GM21528 (cell line): ENCODE results near the gene UNC119B.
A peak's percentile ranks its signal among the peaks of the same experiment; 100 is the strongest.
"Not testable (repeated sequence)": the region's sequence is repeated elsewhere in the genome, so short reads cannot be mapped to it uniquely, and the experiment has no call there.

Experiments used
- ATAC-seq: cut with Tn5 transposase; IDR thresholded peaks from one replicate; pipeline ENCODE4 v1.9.1; 2021; ENCODE audit warnings: mild to moderate bottlenecking, moderate library complexity; ENCODE audit not compliant: unreplicated experiment, low FRiP score

The UNC119B gene

GRCh38 chr12:120718055-120718454 is 7.8 kb downstream of the UNC119B start:
- ATAC-seq = no peak

GRCh38 chr12:120719072-120719471 is 8.8 kb downstream of the UNC119B start:
- no peak for ATAC-seq

GRCh38 chr12:120719496-120720233 is 9.4 kb downstream of the UNC119B start:
- no peak for ATAC-seq

GRCh38 chr12:120720234-120720986 is 10.2 kb downstream of the UNC119B start:
- ATAC-seq = no peak

GRCh38 chr12:120720987-120721801 is 10.9 kb downstream of the UNC119B start:
- no peak for ATAC-seq

- no peak for ATAC-seq
These were observed 11.6 kb downstream of the UNC119B start for GRCh38 chr12:120721866-120722265.

GRCh38 chr12:120722784-120723183 is 12.5 kb downstream of the UNC119B start:
- no peak for ATAC-seq

- no peak for ATAC-seq
These were observed 14.5 kb downstream of the UNC119B start for GRCh38 chr12:120724720-120725119.

GRCh38 chr12:120725151-120725658 is 14.9 kb downstream of the UNC119B start:
- ATAC-seq = peak; percentile 8

- peak; percentile 93 for ATAC-seq
These were observed 15.6 kb downstream of the UNC119B start, which contains the start of gene ACADS for GRCh38 chr12:120725659-120726509. ACADS (plus strand) TSS chr12:120725826; CDS start chr12:120725886, 60 bp downstream.

GRCh38 chr12:120726510-120726793 is 16.2 kb downstream of the UNC119B start:
- ATAC-seq = no peak

- ATAC-seq = no peak
These were observed 16.7 kb downstream of the UNC119B start for GRCh38 chr12:120726961-120727360.

- not testable (repeated sequence) for ATAC-seq
These were observed 21.9 kb downstream of the UNC119B start for GRCh38 chr12:120732198-120732597.

- ATAC-seq = no peak
These were observed 23.3 kb downstream of the UNC119B start for GRCh38 chr12:120733574-120733973.

- ATAC-seq = no peak
These were observed 24.0 kb downstream of the UNC119B start for GRCh38 chr12:120734210-120734609.

- no peak for ATAC-seq
These were observed 24.9 kb downstream of the UNC119B start for GRCh38 chr12:120735181-120735580.

- no peak for ATAC-seq
These were observed 26.4 kb downstream of the UNC119B start for GRCh38 chr12:120736404-120737331.

GRCh38 chr12:120737557-120738251 is 27.4 kb downstream of the UNC119B start:
- no peak for ATAC-seq
